HUES64 (cell line): ENCODE results near the gene RNF121.

Source experiments
- H3K27ac ChIP-seq: 2 replicates; pipeline ENCODE4 v1.7.0; 2013; ENCODE audit warnings: low read depth, low read length, inconsistent platforms
- H3K27me3 ChIP-seq: 2 replicates; pipeline ENCODE4 v1.6.1; 2013; ENCODE audit warnings: mild to moderate bottlenecking, low read length; ENCODE audit not compliant: insufficient read depth
- H3K36me3 ChIP-seq: 2 replicates; pipeline ENCODE4 v1.6.1; 2013; ENCODE audit warnings: mild to moderate bottlenecking, low read length; ENCODE audit not compliant: insufficient read depth
- H3K4me1 ChIP-seq: 2 replicates; pipeline ENCODE4 v1.6.1; 2013; ENCODE audit warnings: mild to moderate bottlenecking, low read length, moderate library complexity; ENCODE audit not compliant: insufficient read depth
- H3K4me3 ChIP-seq: 2 replicates; pipeline ENCODE4 v1.5.1; 2013; ENCODE audit warnings: mild to moderate bottlenecking, low read length, moderate library complexity
- H3K9ac ChIP-seq: 2 replicates; pipeline ENCODE4 v1.6.1; 2013; ENCODE audit warnings: mild to moderate bottlenecking, low read depth, low read length
- H3K9me3 ChIP-seq: 2 replicates; pipeline ENCODE4 v1.6.1; 2013; ENCODE audit warnings: low read depth, low read length; ENCODE audit not compliant: insufficient read depth
- WGBS: fragments of 150-250, 120-280 bp; methylation state at CpG from one replicate; pipeline ENCODE4 v1.1.7; 2013; ENCODE audit warnings: missing lambda C conversion rate; 5-methylcytosine and 5-hydroxymethylcytosine counted together

RNF121 gene

DNA sequence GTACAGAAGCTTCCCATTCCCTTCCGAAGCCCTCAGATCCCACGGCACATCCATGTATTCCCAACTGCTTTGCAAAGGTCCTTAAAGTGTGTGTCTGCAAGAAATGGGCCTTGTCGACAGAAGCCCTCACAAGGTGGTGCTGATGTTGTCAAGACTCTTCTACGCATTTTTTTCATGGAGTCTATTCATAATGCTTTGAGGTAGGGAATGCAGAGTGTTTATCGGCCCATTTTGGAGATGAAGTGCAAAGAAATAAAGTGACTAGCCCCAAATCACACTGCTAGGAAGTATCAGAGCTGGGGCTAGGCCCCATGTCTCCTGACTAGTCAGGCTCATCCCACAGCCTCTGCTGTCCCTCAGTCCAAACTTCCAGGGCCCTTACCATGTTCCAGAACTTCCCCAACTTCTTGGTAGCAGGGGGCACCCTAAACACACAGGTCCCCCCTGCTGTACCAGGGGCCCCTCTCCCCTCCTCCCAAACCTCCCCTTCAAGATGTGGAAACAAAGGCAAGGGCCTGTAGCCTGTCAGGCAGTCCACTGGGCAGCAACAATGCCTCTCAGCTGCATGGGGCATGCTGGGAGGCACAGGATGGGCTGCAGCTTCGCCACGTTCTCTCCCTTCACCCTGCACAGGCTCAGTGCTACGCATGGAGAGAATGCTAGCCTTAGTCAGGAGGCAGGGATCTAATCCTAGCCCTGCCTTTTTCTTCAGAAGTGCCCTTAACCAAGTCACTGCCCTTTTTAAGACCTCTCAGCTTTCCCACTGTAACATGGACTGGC lies 77.7 kb downstream of the RNF121 start:
- Histone ChIP-seq H3K27ac (no peak overlapping the region), H3K4me1 (no peaks in the 10 kb centered on the region), H3K9ac (no peak overlapping the region), H3K9me3 (no peaks in the 10 kb centered on the region), H3K27me3 (no peaks in the 10 kb centered on the region), H3K4me3 (no peak overlapping the region), H3K36me3 (peaks cover 99% of the 10 kb centered on the region)
- 94% methylated on average over 8 of the region's 8 CpGs for WGBS

DNA sequence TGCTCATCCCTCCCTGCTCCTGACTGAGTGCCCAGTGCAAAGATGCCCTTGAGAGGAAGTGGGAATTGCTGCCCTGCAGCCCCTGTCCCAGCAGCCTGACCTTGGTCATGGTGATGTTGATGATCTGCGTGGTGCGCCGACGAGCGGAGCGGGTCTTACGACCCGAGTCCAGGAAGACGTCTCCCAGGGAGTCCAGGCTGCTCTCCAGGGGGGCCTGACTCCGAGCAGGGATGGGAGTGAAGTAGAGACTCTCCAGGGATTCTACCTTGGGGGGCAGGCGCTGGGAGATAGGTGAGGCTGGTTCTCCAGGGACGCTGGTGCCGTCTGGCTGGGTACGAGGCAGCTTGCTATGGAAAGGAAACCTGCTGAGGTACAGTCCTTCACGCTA lies 78.2 kb downstream of the RNF121 start:
- no peaks in the 10 kb centered on the region for H3K9me3 ChIP-seq
- H3K4me1 ChIP-seq = no peaks in the 10 kb centered on the region
- no peak overlapping the region for H3K27ac ChIP-seq
- H3K4me3 ChIP-seq = no peak overlapping the region
- no peaks in the 10 kb centered on the region for H3K27me3 ChIP-seq
- H3K36me3 ChIP-seq = peaks cover 99% of the 10 kb centered on the region
- no peak overlapping the region for H3K9ac ChIP-seq
- 96% methylated on average over 15 of the region's 15 CpGs for WGBS

DNA sequence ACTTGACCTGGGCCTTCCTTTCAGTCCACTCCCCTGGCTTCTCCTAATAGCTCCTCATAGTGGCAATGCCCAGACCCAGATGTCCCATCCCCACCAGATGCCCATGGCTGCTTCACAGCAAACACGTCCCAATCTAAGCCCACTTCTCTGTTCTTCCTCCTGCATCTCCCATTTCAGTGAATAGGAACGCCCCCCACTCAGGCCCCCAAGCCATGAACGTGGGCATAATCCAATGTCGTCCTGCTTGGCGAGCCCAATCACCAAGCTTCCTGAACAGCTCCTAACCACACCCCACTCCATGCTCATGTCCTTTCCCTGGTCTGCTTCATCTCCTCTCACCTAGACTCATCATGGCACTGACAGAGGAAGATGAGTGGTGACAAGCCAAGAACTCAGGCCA lies 78.7 kb downstream of the RNF121 start:
- Histone ChIP-seq H3K36me3 (peaks cover 99% of the 10 kb centered on the region), H3K4me1 (no peaks in the 10 kb centered on the region), H3K27ac (no peak overlapping the region), H3K9me3 (no peaks in the 10 kb centered on the region), H3K9ac (no peak overlapping the region), H3K27me3 (no peaks in the 10 kb centered on the region), H3K4me3 (no peak overlapping the region)
- 93% methylated on average over 5 of the region's 5 CpGs for WGBS

DNA sequence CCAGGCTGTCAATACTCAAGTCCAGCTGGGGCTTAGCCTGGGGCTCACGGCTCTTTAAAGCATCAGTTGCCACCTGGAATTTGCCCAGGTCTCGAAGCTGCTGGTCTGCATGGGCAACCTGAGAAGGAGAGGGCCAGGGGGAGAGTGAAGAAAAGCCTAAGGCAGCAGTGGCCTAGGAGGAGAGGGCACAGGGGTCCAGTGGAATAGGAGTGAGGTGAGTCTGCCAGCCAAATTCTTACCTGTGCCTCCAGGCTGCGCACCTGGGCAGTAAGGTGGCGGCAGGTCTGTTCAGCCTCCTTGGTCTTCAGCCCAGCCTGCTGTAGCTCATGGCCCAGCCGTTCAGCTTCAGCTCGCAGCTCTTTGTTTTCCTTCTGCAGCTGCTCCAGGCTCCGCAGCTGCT lies 79.9 kb downstream of the RNF121 start:
- no peak overlapping the region for H3K9ac ChIP-seq
- no peaks in the 10 kb centered on the region for H3K9me3 ChIP-seq
- WGBS = 96% methylated on average over 7 of the region's 7 CpGs
- no peak overlapping the region for H3K27ac ChIP-seq
- no peaks in the 10 kb centered on the region for H3K27me3 ChIP-seq
- H3K4me1 ChIP-seq = no peaks in the 10 kb centered on the region
- peaks cover 99% of the 10 kb centered on the region for H3K36me3 ChIP-seq
- no peak overlapping the region for H3K4me3 ChIP-seq

DNA sequence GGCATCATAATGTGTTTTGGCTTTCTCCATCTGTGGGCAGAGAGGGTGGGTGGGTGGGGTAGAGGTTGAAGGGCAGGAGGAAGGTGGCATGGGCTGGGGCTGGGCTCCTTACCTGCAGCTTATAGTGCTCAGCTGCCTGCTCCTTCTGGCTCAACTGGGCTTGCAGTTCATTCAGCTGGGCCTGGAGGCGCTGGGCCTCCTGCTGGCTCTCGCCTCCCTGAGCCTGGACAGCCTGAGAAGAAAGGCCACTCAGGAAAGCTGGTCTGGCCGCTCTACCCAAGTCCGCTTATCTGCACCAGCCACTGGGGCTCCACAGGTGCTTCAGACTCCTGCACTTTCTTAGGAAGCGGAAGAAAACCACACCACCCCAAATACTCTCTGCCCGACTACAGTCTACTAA lies 80.3 kb downstream of the RNF121 start:
- WGBS = 94% methylated on average over 6 of the region's 6 CpGs
- no peaks in the 10 kb centered on the region for H3K27me3 ChIP-seq
- no peaks in the 10 kb centered on the region for H3K4me1 ChIP-seq
- H3K9ac ChIP-seq = no peak overlapping the region
- H3K9me3 ChIP-seq = no peaks in the 10 kb centered on the region
- peaks cover 99% of the 10 kb centered on the region for H3K36me3 ChIP-seq
- no peak overlapping the region for H3K27ac ChIP-seq
- H3K4me3 ChIP-seq = no peak overlapping the region

DNA sequence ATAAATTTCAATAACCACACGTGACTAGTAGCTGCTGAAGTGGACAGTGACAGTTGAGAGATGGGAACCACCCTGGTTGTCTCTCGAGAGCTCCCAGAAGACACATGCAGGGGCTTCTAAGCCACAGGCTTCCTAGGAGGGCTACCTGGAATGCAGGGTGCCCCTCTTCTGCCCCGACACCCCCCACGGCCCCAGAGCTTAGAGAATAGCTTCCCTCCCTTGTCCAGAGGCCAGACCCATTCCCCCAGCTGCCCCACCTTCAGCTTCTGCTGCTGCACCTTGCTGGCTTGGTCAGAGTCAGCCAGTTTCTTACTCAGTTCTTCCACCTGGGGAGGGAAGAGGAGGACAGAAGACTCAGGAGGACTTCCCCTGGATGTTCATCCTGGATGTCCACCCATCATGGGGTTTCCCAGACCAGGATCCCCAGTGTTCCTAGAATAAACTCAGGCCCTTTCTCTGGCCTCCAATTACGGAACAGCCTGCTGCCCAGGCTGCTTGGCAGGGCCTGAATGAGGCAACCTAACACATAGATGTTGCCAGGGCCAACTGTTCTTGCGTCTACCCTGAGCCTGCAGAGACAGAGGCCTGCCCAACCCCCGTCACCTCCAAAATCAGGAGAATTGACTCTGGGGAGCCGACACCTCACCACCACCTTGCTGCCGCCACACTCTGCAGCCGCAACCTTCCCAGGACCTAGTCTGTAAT lies 81.8 kb downstream of the RNF121 start:
- Histone ChIP-seq H3K9me3 (no peaks in the 10 kb centered on the region), H3K4me1 (no peaks in the 10 kb centered on the region), H3K27me3 (no peaks in the 10 kb centered on the region), H3K36me3 (peaks cover 99% of the 10 kb centered on the region), H3K9ac (no peak overlapping the region), H3K4me3 (no peak overlapping the region), H3K27ac (no peak overlapping the region)
- WGBS = 94% methylated on average over 10 of the region's 10 CpGs

DNA sequence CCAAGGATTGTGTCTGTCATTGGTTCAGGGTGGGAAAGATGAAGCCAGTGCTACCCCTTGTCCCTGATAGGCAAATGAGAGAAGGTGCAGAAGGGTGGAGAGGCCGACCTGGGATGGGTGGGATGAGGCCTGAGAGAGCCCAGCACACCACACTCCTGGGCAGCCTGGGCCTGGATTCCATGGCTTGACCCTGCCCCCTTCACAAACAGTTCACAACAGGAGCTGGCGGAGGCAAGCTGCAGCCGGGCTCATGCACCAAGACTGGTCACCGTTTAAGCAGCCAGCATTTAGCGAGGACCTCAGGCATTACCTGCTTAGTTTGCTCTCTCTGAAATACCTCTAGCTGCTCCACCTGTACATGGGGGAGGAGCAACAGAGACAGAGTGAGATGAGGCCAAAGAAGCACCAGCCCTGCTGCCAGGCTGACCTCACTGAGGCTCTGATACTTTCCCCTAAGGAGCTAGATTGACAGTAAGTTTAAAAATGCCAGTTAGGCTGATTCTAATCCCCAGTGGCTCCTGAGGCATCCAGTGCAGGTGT lies 83.3 kb downstream of the RNF121 start:
- Histone ChIP-seq H3K9me3 (no peaks in the 10 kb centered on the region), H3K27ac (no peak overlapping the region), H3K27me3 (no peaks in the 10 kb centered on the region), H3K9ac (no peak overlapping the region), H3K36me3 (peaks cover 99% of the 10 kb centered on the region), H3K4me3 (no peak overlapping the region), H3K4me1 (no peaks in the 10 kb centered on the region)
- 94% methylated on average over 5 of the region's 5 CpGs for WGBS

DNA sequence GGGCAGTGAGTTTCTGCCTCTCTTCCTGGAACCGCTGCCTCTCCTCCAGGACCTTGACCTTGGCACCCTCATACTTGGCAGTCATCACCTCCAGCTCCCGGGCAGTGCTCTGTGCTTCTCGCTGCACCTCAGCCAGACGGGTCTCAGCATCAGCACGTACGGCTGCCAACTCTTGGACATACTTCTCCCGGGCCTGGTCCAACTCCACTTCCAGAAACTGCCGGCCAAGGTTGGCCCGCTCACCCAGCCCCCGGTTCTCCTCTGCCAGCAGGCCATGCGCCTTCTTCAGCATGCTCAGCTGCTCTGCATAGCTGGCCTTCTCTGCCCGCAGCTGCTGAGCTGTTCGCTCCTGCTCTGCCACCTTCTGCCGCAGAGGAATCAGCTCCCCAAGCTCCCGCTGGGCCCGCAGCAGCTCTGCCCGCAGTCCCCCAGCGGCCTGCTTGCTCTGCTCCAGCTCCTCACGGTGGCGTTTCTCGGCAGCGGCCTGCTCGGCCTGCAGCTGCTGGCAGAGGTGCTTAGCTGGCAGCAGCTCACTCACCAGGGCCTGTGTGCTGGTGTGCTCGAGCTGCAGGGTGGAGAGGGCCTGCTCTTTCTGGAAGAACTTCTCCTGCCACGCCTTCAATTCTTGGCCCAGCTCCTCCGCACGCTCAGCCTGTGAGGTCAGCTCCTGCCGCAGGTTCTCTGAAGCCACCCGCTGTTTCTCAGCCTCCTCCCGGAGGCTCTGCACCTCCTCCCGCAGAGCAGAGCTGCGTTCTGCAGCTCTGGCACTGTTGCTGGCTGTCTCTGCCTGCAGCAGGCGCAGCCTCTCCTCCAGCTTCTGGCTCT lies 84.3 kb downstream of the RNF121 start:
- H3K27ac ChIP-seq = no peak overlapping the region
- no peak overlapping the region for H3K4me3 ChIP-seq
- H3K9me3 ChIP-seq = no peaks in the 10 kb centered on the region
- 93% methylated on average over 33 of the region's 33 CpGs for WGBS
- peaks cover 99% of the 10 kb centered on the region for H3K36me3 ChIP-seq
- no peaks in the 10 kb centered on the region for H3K27me3 ChIP-seq
- no peaks in the 10 kb centered on the region for H3K4me1 ChIP-seq
- H3K9ac ChIP-seq = no peak overlapping the region

DNA sequence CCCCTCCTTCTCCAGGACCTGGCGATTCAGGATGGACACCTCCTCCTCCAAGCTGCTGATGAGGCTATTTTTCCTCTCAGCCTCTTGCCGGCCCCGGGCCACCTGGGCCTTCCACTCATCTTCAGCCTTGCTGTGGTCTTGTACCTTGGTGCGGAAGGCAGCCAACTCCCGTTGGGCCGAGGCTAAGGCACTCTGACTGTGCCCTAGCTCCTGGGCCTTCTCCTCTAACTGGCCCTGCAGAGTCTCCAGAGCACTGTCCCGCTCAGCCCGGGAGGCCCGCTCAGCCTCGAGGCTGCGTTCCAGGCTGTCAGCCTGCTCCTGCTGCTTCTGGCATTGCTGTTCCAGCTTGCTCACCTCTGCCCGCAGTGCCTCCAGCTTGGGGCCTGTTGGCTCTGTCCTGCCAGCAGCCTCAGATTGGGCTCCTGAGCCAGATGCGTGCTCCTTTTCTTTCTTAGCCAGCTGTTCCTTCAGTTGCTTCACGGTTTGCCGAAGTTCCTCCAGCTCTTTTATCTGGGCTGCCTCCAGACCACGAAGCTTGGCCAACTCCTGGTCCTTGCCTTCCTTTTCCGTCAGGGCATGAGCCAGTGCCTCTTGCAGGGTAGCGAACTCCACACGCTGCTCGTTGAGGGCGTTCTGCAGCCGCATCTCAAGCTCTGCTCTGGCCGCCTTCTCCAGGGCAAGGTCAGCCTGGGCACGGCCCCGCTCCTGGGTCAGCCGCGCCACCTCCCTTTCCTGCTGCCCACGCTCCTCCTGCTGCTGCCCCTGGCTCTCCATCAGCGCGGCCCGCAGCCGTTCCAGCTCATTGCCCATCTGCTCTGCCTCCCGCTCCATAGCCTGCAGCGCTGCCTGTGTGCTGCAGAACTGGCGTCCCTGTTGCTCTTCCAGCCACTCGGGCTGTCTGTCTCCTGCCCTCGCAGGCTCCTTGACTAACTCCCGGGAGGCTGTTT lies 85.2 kb downstream of the RNF121 start:
- H3K9me3 ChIP-seq = no peaks in the 10 kb centered on the region
- no peak overlapping the region for H3K9ac ChIP-seq
- H3K4me1 ChIP-seq = no peaks in the 10 kb centered on the region
- no peaks in the 10 kb centered on the region for H3K27me3 ChIP-seq
- 95% methylated on average over 38 of the region's 38 CpGs for WGBS
- H3K36me3 ChIP-seq = peaks cover 100% of the 10 kb centered on the region
- H3K4me3 ChIP-seq = no peak overlapping the region
- H3K27ac ChIP-seq = no peak overlapping the region

DNA sequence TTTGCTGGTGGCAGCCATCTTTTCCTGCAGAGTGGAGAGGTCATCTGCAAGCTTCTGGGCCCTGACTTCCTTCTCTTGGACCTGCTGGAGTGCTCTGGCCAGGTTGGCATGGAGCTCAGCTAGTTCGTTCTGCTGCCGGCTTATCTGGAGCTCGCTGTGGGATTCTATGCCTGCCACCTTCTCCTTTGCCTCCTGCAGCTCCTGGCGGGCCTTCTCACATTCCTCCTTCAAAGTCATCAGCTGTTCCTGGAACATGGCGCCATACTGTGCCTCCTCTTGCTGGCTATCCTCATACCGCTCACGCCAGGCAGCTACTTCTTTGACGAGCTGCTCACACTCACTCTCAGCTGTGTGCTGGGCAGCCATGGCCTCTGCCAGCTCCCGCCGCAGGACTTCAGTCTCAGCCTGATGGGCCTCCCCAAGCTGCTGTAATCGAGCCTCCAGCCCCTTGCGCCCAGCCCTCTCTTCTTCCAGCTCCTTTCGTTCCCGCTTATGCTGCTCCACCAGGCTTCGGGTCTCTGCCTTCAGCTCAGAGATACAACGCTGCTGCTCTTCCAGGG lies 86.0 kb downstream of the RNF121 start:
- no peak overlapping the region for H3K4me3 ChIP-seq
- no peak overlapping the region for H3K27ac ChIP-seq
- no peak overlapping the region for H3K9ac ChIP-seq
- WGBS = 96% methylated on average over 16 of the region's 16 CpGs
- H3K36me3 ChIP-seq = peaks cover 100% of the 10 kb centered on the region
- H3K4me1 ChIP-seq = no peaks in the 10 kb centered on the region
- no peaks in the 10 kb centered on the region for H3K27me3 ChIP-seq
- H3K9me3 ChIP-seq = no peaks in the 10 kb centered on the region
